Stimulated activated naive B cell treated with anti-CD40 and anti-IgM and Interleukin-4, amounts not matched to agents 10 μg/mL and 1 μg/mL and 100 μg/mL, for 72 hours (primary cell): ENCODE measurements around the gene ITGB3BP.

ENCODE experiments used
- ATAC-seq, 2 donors: fragments of 150-1000 bp; cut with Tn5 transposase; replicated peaks; 2 replicates each; pipeline ENCODE4 v1.10.0; 2021; ENCODE audit warnings: moderate library complexity in 1 of 2
- DNase-seq: peaks from one replicate; pipeline ENCODE4 v3.0.0; 2021
- H3K27ac Mint-ChIP-seq: one replicate; pipeline ENCODE4 v1.8.0; 2022; ENCODE audit warnings: mild to moderate bottlenecking, mixed read lengths
- H3K27me3 Mint-ChIP-seq, 2 donors: one replicate each; pipeline ENCODE4 v1.8.0; 2022; ENCODE audit warnings: mixed read lengths in 2 of 2
- H3K36me3 Mint-ChIP-seq, 2 donors: one replicate each; pipeline ENCODE4 v1.8.0; 2022; ENCODE audit warnings: mixed read lengths in 2 of 2, mild to moderate bottlenecking in 1 of 2
- H3K4me1 Mint-ChIP-seq, 2 donors: one replicate each; pipeline ENCODE4 v1.8.0; 2022; ENCODE audit warnings: mixed read lengths in 2 of 2, mild to moderate bottlenecking in 1 of 2
- H3K4me3 Mint-ChIP-seq, 2 donors: one replicate each; pipeline ENCODE4 v1.8.0; 2022; ENCODE audit warnings: mild to moderate bottlenecking in 2 of 2, mixed read lengths in 2 of 2, moderate library complexity in 1 of 2
- H3K9me3 Mint-ChIP-seq, 2 donors: one replicate each; pipeline ENCODE4 v1.8.0; 2022; ENCODE audit warnings: mixed read lengths in 2 of 2, mild to moderate bottlenecking in 1 of 2

ITGB3BP gene

GRCh38 chr1:63534406-63534805 lies 11.4 kb upstream of the ITGB3BP start:
- Mint-ChIP-seq H3K4me1 (no peaks in the 10 kb centered on the region), H3K4me3 (no peak overlapping the region), H3K27ac (no peak overlapping the region), H3K36me3 (peaks cover 4% of the 10 kb centered on the region in 2 donors), H3K9me3 (no peaks in the 10 kb centered on the region), H3K27me3 (no peaks in the 10 kb centered on the region)
- DNase-seq (no peak), ATAC-seq (no peak)

- H3K4me3 Mint-ChIP-seq: no peak overlapping the region
- DNase-seq (no peak), ATAC-seq (no peak)
- H3K4me1 Mint-ChIP-seq: no peaks in the 10 kb centered on the region
- no peak overlapping the region for H3K27ac Mint-ChIP-seq
- peaks cover 4% of the 10 kb centered on the region in 2 donors for H3K36me3 Mint-ChIP-seq
- H3K27me3 Mint-ChIP-seq: no peaks in the 10 kb centered on the region
- H3K9me3 Mint-ChIP-seq: no peaks in the 10 kb centered on the region
Measured at GRCh38 chr1:63533931-63534330, 10.9 kb upstream of the ITGB3BP start.

GRCh38 chr1:63532727-63533126 lies 9.7 kb upstream of the ITGB3BP start:
- Mint-ChIP-seq H3K9me3 (no peaks in the 10 kb centered on the region), H3K36me3 (peaks cover 7 to 10% of the 10 kb centered on the region in 2 donors), H3K4me1 (no peaks in the 10 kb centered on the region), H3K27me3 (no peaks in the 10 kb centered on the region), H3K27ac (no peak overlapping the region), H3K4me3 (no peak overlapping the region)
- DNase-seq: no peak
- ATAC-seq: no peak

GRCh38 chr1:63524201-63524600 lies 1.2 kb upstream of the ITGB3BP start:
- Mint-ChIP-seq H3K27ac (peak overlapping the region; percentile 14), H3K36me3 (peaks cover 3 to 6% of the 10 kb centered on the region in 2 donors), H3K27me3 (no peaks in the 10 kb centered on the region), H3K9me3 (no peaks in the 10 kb centered on the region), H3K4me3 (peak overlapping the region; percentile 30 to 32), H3K4me1 (peaks cover 0 to 30% of the 10 kb centered on the region in 2 donors)
- DNase-seq (no peak), ATAC-seq (no peak)

GRCh38 chr1:63523738-63524137 lies 713 bp upstream of the ITGB3BP start:
- no peaks in the 10 kb centered on the region for H3K27me3 Mint-ChIP-seq
- ATAC-seq (peak; percentile 22 to 23), DNase-seq (no peak)
- H3K9me3 Mint-ChIP-seq: no peaks in the 10 kb centered on the region
- peaks cover 0 to 30% of the 10 kb centered on the region in 2 donors for H3K4me1 Mint-ChIP-seq
- peak overlapping the region; percentile 91 to 94 for H3K4me3 Mint-ChIP-seq
- peak overlapping the region; percentile 99 for H3K27ac Mint-ChIP-seq
- peaks cover 3 to 6% of the 10 kb centered on the region in 2 donors for H3K36me3 Mint-ChIP-seq

- ATAC-seq (no peak), DNase-seq (no peak)
- Mint-ChIP-seq H3K36me3 (peaks cover 8 to 11% of the 10 kb centered on the region in 2 donors), H3K9me3 (no peaks in the 10 kb centered on the region), H3K4me3 (no peak overlapping the region), H3K27me3 (no peaks in the 10 kb centered on the region), H3K4me1 (peaks cover 0 to 19% of the 10 kb centered on the region in 2 donors), H3K27ac (no peak overlapping the region)
Measured at GRCh38 chr1:63516629-63517028, 6.4 kb downstream of the ITGB3BP start.

- Mint-ChIP-seq H3K4me3 (no peak overlapping the region), H3K9me3 (no peaks in the 10 kb centered on the region), H3K4me1 (peaks cover 0 to 11% of the 10 kb centered on the region in 2 donors), H3K27ac (no peak overlapping the region), H3K27me3 (no peaks in the 10 kb centered on the region), H3K36me3 (peaks cover 8 to 14% of the 10 kb centered on the region in 2 donors)
- no peak for DNase-seq
- no peak for ATAC-seq
Measured at GRCh38 chr1:63512584-63512983, 10.4 kb downstream of the ITGB3BP start.

GRCh38 chr1:63509718-63510117 lies 13.3 kb downstream of the ITGB3BP start:
- Mint-ChIP-seq H3K4me1 (no peaks in the 10 kb centered on the region), H3K27ac (no peak overlapping the region), H3K36me3 (peaks cover 15 to 21% of the 10 kb centered on the region in 2 donors), H3K9me3 (no peaks in the 10 kb centered on the region), H3K4me3 (no peak overlapping the region), H3K27me3 (no peaks in the 10 kb centered on the region)
- no peak for DNase-seq
- no peak for ATAC-seq

- no peaks in the 10 kb centered on the region for H3K27me3 Mint-ChIP-seq
- no peak for DNase-seq
Measured at GRCh38 chr1:63506782-63507181, 16.2 kb downstream of the ITGB3BP start.

GRCh38 chr1:63501256-63501655 lies 21.8 kb downstream of the ITGB3BP start:
- H3K4me1 Mint-ChIP-seq: peaks cover 0 to 3% of the 10 kb centered on the region in 2 donors
- DNase-seq: no peak
- peaks cover 21 to 46% of the 10 kb centered on the region in 2 donors for H3K36me3 Mint-ChIP-seq
- no peaks in the 10 kb centered on the region for H3K27me3 Mint-ChIP-seq
- peaks cover 0 to 3% of the 10 kb centered on the region in 2 donors for H3K9me3 Mint-ChIP-seq
- no peak for ATAC-seq
- no peak overlapping the region for H3K27ac Mint-ChIP-seq
- no peak overlapping the region for H3K4me3 Mint-ChIP-seq

More at GRCh38 chr1:63506782-63507181, 16.2 kb downstream of the ITGB3BP start:
- ATAC-seq: no peak
- H3K27ac Mint-ChIP-seq: no peak overlapping the region
- H3K9me3 Mint-ChIP-seq: peaks cover 0 to 3% of the 10 kb centered on the region in 2 donors
- H3K4me3 Mint-ChIP-seq: no peak overlapping the region
- H3K36me3 Mint-ChIP-seq: peaks cover 18 to 26% of the 10 kb centered on the region in 2 donors
- H3K4me1 Mint-ChIP-seq: no peaks in the 10 kb centered on the region

- Mint-ChIP-seq H3K9me3 (peaks cover 0 to 3% of the 10 kb centered on the region in 2 donors), H3K27ac (no peak overlapping the region), H3K27me3 (no peaks in the 10 kb centered on the region), H3K4me3 (no peak overlapping the region), H3K36me3 (peaks cover 14 to 32% of the 10 kb centered on the region in 2 donors), H3K4me1 (peaks cover 0 to 3% of the 10 kb centered on the region in 2 donors)
- no peak for DNase-seq
- no peak for ATAC-seq
Measured at GRCh38 chr1:63498106-63498505, 24.9 kb downstream of the ITGB3BP start.

GRCh38 chr1:63497577-63497976 lies 25.4 kb downstream of the ITGB3BP start:
- H3K4me3 Mint-ChIP-seq: no peak overlapping the region
- peaks cover 13 to 33% of the 10 kb centered on the region in 2 donors for H3K36me3 Mint-ChIP-seq
- ATAC-seq (no peak), DNase-seq (no peak)
- no peak overlapping the region for H3K27ac Mint-ChIP-seq
- peaks cover 0 to 3% of the 10 kb centered on the region in 2 donors for H3K4me1 Mint-ChIP-seq
- H3K27me3 Mint-ChIP-seq: no peaks in the 10 kb centered on the region
- H3K9me3 Mint-ChIP-seq: peaks cover 0 to 3% of the 10 kb centered on the region in 2 donors

GRCh38 chr1:63487336-63488065 lies 35.5 kb downstream of the ITGB3BP start:
- DNase-seq (no peak), ATAC-seq (no peak)
- Mint-ChIP-seq H3K27ac (no peak overlapping the region), H3K4me3 (no peak overlapping the region), H3K27me3 (no peaks in the 10 kb centered on the region), H3K4me1 (no peaks in the 10 kb centered on the region), H3K36me3 (peaks cover 6 to 19% of the 10 kb centered on the region in 2 donors), H3K9me3 (no peaks in the 10 kb centered on the region)

GRCh38 chr1:63486629-63487028 lies 36.4 kb downstream of the ITGB3BP start:
- no peak overlapping the region for H3K27ac Mint-ChIP-seq
- H3K9me3 Mint-ChIP-seq: no peaks in the 10 kb centered on the region
- no peaks in the 10 kb centered on the region for H3K27me3 Mint-ChIP-seq
- peaks cover 4 to 17% of the 10 kb centered on the region in 2 donors for H3K36me3 Mint-ChIP-seq
- H3K4me1 Mint-ChIP-seq: no peaks in the 10 kb centered on the region
- no peak overlapping the region for H3K4me3 Mint-ChIP-seq
- no peak for DNase-seq
- no peak for ATAC-seq

- H3K9me3 Mint-ChIP-seq: no peaks in the 10 kb centered on the region
- H3K27me3 Mint-ChIP-seq: no peaks in the 10 kb centered on the region
- H3K4me3 Mint-ChIP-seq: no peak overlapping the region
Measured at GRCh38 chr1:63480057-63480456, 43.0 kb downstream of the ITGB3BP start.

More at GRCh38 chr1:63480057-63480456, 43.0 kb downstream of the ITGB3BP start:
- DNase-seq (no peak), ATAC-seq (no peak)
- Mint-ChIP-seq H3K36me3 (peaks cover 12 to 16% of the 10 kb centered on the region in 2 donors), H3K27ac (no peak overlapping the region), H3K4me1 (no peaks in the 10 kb centered on the region)
